Lower leg skin (tissue), 3 donors: Measurements from ENCODE around the gene TATDN2.

ENCODE experiments used
- CTCF ChIP-seq, 3 donors: fragments of 450-650 bp; IDR thresholded peaks; one replicate each; pipeline ENCODE4 v1.5.1; 2016; ENCODE audit warnings: antibody characterized with exemption in 3 of 3, mild to moderate bottlenecking in 3 of 3, moderate library complexity in 2 of 3
- POLR2A ChIP-seq, 2 donors: fragments of 450-650 bp; IDR thresholded peaks; one replicate each; pipeline ENCODE4 v1.6.1; 2016 to 2017; ENCODE audit warnings: antibody characterized with exemption in 2 of 2, mild to moderate bottlenecking in 1 of 2, moderate library complexity in 1 of 2

GRCh38 chr3:10280571-10280970 lies 32.3 kb downstream of the TATDN2 start:
- no peak for TF ChIP-seq CTCF (IDR thresholded peaks at IDR 0.05)
- TF ChIP-seq POLR2A (IDR thresholded peaks at IDR 0.05) = no peak
